ENCODE data around the gene ARHGAP18.

ARHGAP18 gene

DNA sequence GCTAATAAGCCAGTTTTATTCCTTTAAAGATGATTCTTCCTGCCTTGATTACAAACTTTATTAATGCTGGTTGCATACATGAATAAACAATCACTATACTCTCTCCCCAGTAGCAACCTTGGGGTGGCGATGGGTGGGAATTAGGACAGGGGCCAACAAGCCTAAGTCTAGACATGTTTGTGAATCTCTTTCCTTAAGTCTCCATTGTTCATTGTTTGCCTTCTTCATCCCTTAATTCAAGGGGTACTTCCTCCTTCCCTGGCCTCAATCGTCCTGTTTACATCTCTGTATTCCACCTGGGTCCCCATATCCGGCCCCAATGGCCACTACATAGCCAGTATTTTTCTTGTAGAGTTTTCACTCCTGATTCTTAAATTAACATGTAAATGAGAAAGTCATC lies 66.0 kb downstream of the ARHGAP18 start:
- H3K9me3 ChIP-seq (ENCODE audit: control insufficient read depth, insufficient read depth, low read length): no peaks in the 10 kb centered on the region; the same call in 1 of the 2 replicates
- no peak overlapping the region for H3K9ac ChIP-seq (ENCODE audit: low read depth, low read length)
- no peaks in the 10 kb centered on the region for H3K36me3 ChIP-seq (ENCODE audit: insufficient read depth, low read length)
- peaks cover 26% of the 10 kb centered on the region for H3K4me1 ChIP-seq (ENCODE audit: insufficient read depth, low read length)

DNA sequence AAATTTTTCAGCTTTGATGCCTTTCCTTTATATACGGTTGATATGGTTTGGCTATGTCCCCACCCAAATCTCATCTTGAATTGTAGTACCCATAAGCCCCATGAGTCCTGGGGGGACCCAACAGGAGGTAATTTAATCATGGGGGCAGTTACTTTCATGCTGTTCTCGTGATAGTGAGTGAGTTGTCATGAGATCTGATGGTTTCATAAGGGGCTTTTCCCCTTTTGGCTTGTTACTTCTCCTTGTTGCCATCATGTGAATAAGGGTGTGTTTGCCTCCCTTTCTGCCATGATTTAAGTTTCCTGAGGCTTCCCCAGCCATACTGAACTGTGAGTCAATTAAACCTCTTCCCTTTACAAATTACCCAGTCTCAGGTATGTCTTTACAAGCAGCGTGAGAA lies 66.8 kb downstream of the ARHGAP18 start:
- Histone ChIP-seq H3K9ac (ENCODE audit: low read depth, low read length) (no peak overlapping the region), H3K4me1 (ENCODE audit: insufficient read depth, low read length) (peaks cover 26% of the 10 kb centered on the region), H3K9me3 (ENCODE audit: control insufficient read depth, insufficient read depth, low read length) (no peaks in the 10 kb centered on the region; the same call in 1 of the 2 replicates), H3K36me3 (ENCODE audit: insufficient read depth, low read length) (no peaks in the 10 kb centered on the region)

DNA sequence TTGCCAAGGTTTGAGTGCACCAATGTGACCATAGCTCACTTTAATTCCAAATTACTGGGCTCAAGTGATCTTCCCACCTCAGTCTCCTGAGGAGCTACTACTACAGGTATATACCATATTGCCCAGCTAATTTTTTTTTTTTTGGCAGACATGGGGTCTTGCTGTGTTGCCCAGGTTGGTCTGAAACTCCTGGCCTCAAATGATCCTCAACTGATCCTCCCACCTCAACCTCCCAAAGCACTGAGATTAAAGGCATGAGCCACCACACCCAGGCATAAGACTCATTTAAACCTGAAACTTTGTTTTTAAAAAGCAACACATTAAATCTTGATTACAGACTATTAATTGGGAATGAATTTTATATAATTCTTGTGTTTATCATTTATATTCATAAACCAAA lies 67.7 kb downstream of the ARHGAP18 start:
- Histone ChIP-seq H3K9me3 (ENCODE audit: control insufficient read depth, insufficient read depth, low read length) (no peaks in the 10 kb centered on the region; the same call in 1 of the 2 replicates), H3K36me3 (ENCODE audit: insufficient read depth, low read length) (no peaks in the 10 kb centered on the region), H3K4me1 (ENCODE audit: insufficient read depth, low read length) (peaks cover 26% of the 10 kb centered on the region), H3K9ac (ENCODE audit: low read depth, low read length) (no peak overlapping the region)

DNA sequence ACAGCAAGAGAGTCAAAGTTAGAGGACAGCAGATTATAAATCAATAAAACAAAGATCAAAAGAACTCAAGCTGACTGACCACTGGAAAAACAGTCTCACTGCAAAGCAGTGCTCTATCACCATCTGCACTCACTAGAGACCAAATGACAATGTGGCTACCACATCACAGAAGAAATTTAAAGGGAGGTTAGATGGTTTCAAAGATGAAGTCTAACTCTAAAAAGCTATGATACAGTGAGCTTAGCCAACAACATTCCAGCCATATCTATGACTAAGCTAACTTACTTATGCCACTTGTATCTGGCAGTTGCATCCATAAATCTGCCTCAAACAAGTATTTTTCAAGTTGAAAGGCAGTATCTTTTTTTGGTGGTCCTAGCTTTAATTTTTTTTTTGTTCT lies 68.6 kb downstream of the ARHGAP18 start:
- Histone ChIP-seq H3K9me3 (ENCODE audit: control insufficient read depth, insufficient read depth, low read length) (no peaks in the 10 kb centered on the region; the same call in 1 of the 2 replicates), H3K9ac (ENCODE audit: low read depth, low read length) (no peak overlapping the region), H3K4me1 (ENCODE audit: insufficient read depth, low read length) (peaks cover 26% of the 10 kb centered on the region), H3K36me3 (ENCODE audit: insufficient read depth, low read length) (no peaks in the 10 kb centered on the region)

DNA sequence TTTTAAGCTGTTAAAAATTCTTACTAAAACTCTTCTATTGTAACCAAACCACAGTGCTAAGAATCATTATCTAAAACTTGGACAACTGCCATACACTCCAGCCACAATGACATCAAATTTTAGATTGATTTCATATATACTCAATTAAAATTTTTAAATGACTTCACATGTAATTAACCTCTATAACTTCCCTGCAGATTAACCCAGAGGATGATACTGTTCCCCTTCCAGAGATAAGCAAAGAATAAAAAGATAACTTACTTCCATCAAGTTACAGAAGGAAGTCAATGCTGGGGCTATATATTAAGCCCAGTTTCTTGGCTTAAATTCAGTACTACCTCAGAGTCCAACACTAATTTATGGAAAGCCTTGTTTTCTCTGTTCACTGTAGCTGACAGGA lies 71.3 kb downstream of the ARHGAP18 start:
- no peaks in the 10 kb centered on the region; the same call in 1 of the 2 replicates for H3K9me3 ChIP-seq (ENCODE audit: control insufficient read depth, insufficient read depth, low read length)
- H3K4me1 ChIP-seq (ENCODE audit: insufficient read depth, low read length): peaks cover 2% of the 10 kb centered on the region; the same call in 1 of the 2 replicates
- H3K9ac ChIP-seq (ENCODE audit: low read depth, low read length): no peak overlapping the region
- H3K36me3 ChIP-seq (ENCODE audit: insufficient read depth, low read length): no peaks in the 10 kb centered on the region

DNA sequence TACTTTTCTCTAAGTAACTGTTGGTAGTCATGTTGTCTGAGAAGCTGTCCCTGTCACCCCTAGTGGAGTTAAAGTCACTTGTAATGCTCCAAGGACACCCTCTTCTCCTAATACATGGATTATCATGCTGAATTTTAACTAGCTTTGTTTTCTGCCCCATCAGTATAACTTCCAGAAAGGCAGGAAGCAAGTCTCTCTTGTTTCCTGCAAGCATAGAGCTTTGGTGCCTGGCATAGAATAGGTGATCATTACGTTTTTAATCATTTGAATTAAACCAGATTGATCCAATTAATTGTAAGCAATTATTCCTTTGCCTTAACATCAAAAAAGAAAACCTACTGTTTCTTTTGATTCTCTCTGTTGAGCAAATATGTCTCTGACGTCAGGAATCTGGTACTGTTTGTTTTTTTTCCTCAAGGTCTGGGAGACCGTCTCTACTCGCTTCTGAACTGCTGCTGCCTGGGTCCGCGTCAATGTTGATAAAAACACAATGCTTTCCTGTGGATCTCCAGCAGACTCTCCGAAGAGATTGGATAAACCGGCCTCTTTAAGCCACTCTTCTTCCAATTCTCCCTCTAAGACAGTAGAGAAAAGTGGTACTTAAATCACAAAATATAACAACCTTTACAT lies 71.8 kb downstream of the ARHGAP18 start:
- Histone ChIP-seq H3K9me3 (ENCODE audit: control insufficient read depth, insufficient read depth, low read length) (no peaks in the 10 kb centered on the region; the same call in 1 of the 2 replicates), H3K9ac (ENCODE audit: low read depth, low read length) (no peak overlapping the region), H3K4me1 (ENCODE audit: insufficient read depth, low read length) (no peaks in the 10 kb centered on the region), H3K36me3 (ENCODE audit: insufficient read depth, low read length) (no peaks in the 10 kb centered on the region)

DNA sequence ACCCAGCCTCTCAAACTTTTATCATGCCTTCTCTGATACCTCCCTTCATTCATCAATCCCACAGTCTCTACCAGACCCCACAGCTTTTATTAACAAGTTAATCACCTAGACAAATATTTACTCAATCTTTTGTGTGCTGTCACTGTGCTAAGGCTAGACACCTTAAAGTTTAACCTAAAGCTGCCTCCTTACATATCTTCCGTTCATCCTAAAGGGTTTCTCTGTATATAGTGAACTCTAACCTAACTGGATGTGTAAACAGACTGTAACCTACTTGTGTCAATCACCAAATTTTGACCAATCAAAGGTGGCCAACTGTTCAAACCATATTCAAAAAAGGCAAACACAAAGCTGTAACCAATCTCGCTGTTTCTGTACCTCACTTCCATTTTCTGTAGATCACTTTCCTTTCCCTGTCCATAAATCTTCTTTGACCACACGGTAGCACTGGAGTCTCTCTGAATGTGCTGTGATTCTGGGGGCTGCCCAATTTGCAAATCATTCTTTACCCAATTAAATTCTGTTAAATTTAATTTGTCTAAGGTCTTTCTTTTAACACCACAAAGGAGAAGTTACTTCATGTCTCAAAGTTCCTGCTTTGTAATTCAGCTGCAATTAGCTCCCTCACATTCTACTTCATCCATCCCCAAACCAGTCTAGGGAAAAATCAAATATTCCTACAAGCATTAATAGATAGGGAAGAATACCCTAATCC lies 72.5 kb downstream of the ARHGAP18 start:
- Histone ChIP-seq H3K9ac (ENCODE audit: low read depth, low read length) (no peak overlapping the region), H3K36me3 (ENCODE audit: insufficient read depth, low read length) (no peaks in the 10 kb centered on the region), H3K9me3 (ENCODE audit: control insufficient read depth, insufficient read depth, low read length) (no peaks in the 10 kb centered on the region; the same call in 1 of the 2 replicates), H3K4me1 (ENCODE audit: insufficient read depth, low read length) (no peaks in the 10 kb centered on the region)

DNA sequence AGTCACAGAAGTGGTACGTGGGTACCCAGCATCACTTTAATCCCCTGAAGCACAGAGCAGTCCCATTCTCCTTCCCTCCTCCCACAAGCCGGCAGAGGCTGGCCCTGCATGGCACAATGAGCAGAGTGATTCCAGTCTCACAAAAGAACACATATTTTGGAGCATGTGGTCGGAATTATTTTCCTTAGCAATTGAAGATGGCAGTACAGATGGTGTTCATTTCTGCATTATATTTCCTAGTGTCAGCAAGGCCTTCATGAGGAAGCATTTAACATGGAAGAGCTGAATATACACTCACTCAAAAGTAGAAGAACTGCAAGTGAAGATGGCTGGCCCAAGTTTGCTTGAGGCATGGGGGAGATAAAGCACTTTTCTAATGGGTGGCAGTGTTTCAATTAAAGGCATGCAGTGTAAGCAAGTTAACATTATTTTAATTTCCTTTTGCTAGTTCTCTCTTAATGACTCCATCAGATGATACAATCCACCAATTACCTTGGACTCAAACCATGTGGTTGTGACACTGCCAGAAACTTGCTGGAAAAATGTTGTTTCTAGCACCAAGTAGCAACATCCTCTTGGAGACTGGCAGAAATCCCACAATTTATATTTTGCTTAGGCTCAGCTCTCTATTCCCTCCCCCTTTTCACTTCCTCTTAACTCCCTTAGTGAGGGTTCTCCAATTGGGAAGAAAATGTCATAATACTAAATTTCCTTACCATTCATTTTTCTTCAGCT lies 74.4 kb downstream of the ARHGAP18 start:
- no peaks in the 10 kb centered on the region for H3K36me3 ChIP-seq (ENCODE audit: insufficient read depth, low read length)
- H3K4me1 ChIP-seq (ENCODE audit: insufficient read depth, low read length): no peaks in the 10 kb centered on the region
- no peaks in the 10 kb centered on the region for H3K9me3 ChIP-seq (ENCODE audit: control insufficient read depth, insufficient read depth, low read length)
- H3K9ac ChIP-seq (ENCODE audit: low read depth, low read length): no peak overlapping the region

DNA sequence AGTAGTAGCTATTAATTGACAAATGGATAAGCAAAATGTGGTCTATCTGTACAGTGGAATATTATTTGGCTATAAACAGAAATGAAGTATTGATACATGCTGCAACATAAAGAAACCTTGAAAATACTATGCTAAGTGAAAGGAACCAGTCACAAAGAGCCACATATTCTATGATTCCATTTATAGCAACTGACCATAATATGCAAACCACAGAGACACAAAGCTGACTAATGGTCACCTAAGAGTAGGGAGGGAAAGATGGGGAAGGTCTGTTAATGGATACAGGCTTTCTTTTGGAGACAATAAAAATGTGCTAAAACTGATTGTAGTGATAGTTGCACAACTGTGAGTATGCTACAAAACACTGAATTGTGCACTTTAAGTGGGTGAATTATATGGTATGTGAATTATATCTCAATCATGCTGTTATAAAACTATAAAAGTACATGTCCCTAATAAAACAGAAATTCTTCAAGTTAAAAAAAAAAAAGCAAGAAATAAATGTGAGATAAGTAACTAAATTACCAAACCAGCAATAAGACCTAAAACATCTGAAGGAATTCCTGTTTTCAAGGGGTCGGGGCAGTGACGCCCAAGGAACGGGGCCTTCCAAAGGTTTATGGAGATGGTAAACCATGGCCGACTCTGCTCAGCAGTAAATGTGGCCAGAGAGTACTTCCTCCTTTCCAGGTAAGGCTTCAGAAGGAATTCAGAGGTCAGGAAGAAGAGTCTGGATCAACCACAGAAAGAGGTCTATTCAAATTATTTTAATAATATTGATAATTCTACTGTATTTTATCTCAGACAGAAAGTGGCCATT lies 75.4 kb downstream of the ARHGAP18 start:
- H3K36me3 ChIP-seq (ENCODE audit: insufficient read depth, low read length): no peaks in the 10 kb centered on the region
- H3K9ac ChIP-seq (ENCODE audit: low read depth, low read length): no peak overlapping the region
- H3K9me3 ChIP-seq (ENCODE audit: control insufficient read depth, insufficient read depth, low read length): no peaks in the 10 kb centered on the region
- no peaks in the 10 kb centered on the region for H3K4me1 ChIP-seq (ENCODE audit: insufficient read depth, low read length)

DNA sequence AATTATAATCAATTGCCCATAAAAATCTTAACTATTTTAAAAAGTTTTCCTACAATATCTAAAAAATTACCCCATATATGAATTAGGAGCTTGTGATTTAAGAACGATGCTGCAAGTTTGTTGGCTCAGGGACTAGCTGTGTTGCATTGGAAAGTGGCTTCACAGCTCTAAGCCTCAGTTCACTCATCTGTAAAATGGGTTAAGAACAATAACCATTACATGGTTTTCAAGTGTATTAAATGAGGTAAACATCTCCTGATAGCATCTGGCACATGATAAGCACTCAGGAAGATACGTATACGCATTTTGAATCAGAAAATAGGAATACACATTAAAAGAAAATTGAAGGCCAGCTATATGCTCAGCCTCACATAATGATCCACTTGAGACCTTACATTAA lies 76.4 kb downstream of the ARHGAP18 start:
- Histone ChIP-seq H3K4me1 (ENCODE audit: insufficient read depth, low read length) (no peaks in the 10 kb centered on the region), H3K9ac (ENCODE audit: low read depth, low read length) (no peak overlapping the region), H3K9me3 (ENCODE audit: control insufficient read depth, insufficient read depth, low read length) (no peaks in the 10 kb centered on the region), H3K36me3 (ENCODE audit: insufficient read depth, low read length) (no peaks in the 10 kb centered on the region)

DNA sequence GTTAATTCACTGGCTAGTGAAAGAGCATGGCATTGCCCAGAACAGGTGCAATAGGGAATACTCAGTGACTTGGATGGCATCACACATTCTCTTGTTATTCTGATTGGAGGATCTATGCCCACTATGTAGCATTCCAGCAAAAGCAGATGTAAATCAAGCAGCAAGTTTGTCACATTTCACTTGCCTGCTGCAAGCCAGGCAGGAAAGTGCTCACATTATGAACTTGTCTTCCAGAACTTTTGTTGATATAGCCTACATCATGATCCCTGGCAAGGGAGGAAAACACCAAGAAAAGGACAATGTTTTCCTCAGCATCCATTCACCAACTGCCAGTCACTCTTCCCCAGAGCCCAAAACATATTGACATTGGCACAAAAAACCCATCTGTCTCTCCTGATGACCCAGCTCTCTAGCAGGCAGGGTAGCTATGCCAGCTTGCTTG lies 77.8 kb downstream of the ARHGAP18 start:
- Histone ChIP-seq H3K36me3 (ENCODE audit: insufficient read depth, low read length) (peaks cover 2% of the 10 kb centered on the region; the same call in 1 of the 2 replicates), H3K4me1 (ENCODE audit: insufficient read depth, low read length) (no peaks in the 10 kb centered on the region), H3K9me3 (ENCODE audit: control insufficient read depth, insufficient read depth, low read length) (no peaks in the 10 kb centered on the region), H3K9ac (ENCODE audit: low read depth, low read length) (no peak overlapping the region)

DNA sequence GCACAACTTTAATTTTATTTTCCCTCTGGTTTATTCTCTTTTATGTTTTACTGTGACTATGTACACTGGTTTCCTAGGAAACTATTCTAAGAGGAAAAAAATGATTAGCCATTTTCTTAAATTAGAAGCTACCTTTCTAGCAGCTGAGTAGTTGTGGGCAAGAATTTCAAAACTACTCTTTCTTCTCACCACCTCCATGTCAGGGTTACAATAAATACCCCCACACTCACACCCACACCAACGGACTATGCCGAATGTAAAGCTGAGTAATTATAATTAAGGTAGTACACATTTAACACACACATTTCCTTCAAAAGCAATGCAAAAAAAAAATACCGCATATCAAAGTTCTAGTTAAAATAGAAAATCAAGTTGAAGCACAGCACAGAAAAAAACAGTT lies 78.9 kb downstream of the ARHGAP18 start:
- peaks cover 2% of the 10 kb centered on the region; the same call in 1 of the 2 replicates for H3K36me3 ChIP-seq (ENCODE audit: insufficient read depth, low read length)
- H3K4me1 ChIP-seq (ENCODE audit: insufficient read depth, low read length): no peaks in the 10 kb centered on the region
- no peak overlapping the region for H3K9ac ChIP-seq (ENCODE audit: low read depth, low read length)
- no peaks in the 10 kb centered on the region for H3K9me3 ChIP-seq (ENCODE audit: control insufficient read depth, insufficient read depth, low read length)

DNA sequence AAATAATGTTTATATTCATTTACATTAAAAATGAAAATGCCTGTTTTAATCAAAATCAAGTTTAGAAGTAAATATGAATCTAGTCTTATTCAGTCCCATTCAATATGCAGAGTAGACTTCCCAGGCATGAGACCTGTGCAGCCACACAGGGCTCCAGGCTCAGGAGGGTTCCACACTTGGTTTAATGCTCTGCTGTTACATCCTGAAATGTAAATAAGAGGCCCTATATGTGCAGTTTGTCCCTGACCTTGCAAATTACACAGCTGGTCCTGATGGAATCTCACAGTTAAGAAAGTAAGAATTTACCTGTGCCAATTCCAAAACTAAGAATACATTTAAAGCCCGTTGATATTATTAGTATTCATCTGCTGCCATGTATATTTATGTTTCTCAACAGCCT lies 79.4 kb downstream of the ARHGAP18 start:
- no peaks in the 10 kb centered on the region for H3K4me1 ChIP-seq (ENCODE audit: insufficient read depth, low read length)
- no peaks in the 10 kb centered on the region for H3K9me3 ChIP-seq (ENCODE audit: control insufficient read depth, insufficient read depth, low read length)
- H3K36me3 ChIP-seq (ENCODE audit: insufficient read depth, low read length): peaks cover 2% of the 10 kb centered on the region; the same call in 1 of the 2 replicates
- no peak overlapping the region for H3K9ac ChIP-seq (ENCODE audit: low read depth, low read length)
